SHP77 (cell line): ENCODE measurements around the gene NUTM2D.
"Not testable (repeated sequence)": the region's sequence is repeated elsewhere in the genome, so short reads cannot be mapped to it uniquely, and the experiment has no call there.

Source experiments
- DNase-seq, 2 experiments: peaks; one replicate each; lab custom pipeline; 2025; lab: John Stamatoyannopoulos, UW

Gene NUTM2D

DNA sequence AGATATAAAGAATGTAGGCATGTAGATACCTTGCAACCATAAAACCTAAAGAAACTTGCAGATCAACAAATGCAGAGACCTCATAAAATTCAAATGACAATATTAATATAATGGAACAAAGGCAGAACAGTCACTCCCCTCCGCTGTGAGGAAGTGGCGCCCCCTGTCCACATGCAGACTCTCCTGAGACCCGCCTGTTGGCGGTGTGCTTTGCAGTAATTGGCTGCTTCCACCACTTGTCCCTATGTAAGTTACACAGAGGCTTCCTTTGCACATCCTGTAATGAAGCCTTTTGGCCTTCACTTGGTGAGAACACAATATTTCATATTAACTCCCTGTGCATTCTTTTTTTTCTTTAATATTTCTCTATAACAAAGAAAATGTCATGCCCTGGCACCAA lies 21.6 kb downstream of the NUTM2D start:
- DNase-seq, result not testable (repeated sequence)

DNA sequence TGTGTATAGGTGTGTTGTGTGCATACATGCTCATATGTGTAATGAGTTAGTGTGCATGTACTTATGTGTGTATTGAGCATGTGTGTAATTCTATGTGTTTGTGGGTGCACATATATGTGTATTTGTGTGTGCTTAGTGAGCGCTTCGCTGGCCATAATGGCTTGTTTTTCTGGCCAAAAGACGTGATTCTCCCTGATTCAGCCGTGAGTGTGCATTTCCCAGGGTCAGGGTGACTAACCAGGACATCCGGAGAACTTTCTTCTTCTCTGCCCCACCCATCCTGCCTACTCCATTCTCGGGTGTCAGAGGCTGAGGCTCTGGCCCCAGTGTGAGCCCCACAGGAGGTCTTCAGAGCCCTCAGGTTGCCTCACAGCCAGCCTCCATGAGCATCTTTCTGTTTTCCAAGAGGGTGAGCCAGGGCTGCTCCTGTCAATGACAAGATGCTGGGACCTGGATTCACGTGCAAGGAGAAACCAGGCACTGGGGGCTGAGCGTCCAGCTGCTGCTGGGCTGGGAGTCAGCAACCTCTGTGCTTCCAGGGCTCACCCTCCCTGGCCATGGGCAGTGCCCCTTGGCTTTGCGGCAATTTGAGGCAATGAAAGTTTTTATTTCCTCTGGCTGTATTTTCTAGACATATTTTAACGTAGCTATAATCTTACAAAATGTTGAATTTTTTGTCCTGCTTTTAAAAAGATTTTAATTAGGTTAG lies 25.8 kb downstream of the NUTM2D start:
- DNase-seq, result not testable (repeated sequence)

DNA sequence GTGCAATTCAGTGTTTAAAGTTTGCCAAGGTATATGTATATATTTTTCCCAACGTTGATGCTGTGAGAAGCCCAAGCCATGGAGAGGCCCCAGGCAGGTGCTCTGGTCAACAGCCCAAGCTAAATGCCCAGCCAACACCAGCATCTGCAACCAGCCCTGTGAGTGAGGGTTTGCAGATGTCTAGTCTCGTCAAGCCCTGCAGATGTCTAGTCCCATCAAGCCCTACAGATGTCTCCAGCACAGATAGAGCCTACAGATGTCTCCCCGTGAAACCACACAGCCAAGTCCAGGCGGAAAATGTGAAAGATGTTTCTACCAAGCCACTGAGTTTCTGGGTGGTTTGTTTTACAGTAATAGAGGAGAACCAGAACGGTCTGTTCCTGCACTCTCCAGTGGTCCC lies 26.7 kb downstream of the NUTM2D start:
- DNase-seq, result not testable (repeated sequence)

DNA sequence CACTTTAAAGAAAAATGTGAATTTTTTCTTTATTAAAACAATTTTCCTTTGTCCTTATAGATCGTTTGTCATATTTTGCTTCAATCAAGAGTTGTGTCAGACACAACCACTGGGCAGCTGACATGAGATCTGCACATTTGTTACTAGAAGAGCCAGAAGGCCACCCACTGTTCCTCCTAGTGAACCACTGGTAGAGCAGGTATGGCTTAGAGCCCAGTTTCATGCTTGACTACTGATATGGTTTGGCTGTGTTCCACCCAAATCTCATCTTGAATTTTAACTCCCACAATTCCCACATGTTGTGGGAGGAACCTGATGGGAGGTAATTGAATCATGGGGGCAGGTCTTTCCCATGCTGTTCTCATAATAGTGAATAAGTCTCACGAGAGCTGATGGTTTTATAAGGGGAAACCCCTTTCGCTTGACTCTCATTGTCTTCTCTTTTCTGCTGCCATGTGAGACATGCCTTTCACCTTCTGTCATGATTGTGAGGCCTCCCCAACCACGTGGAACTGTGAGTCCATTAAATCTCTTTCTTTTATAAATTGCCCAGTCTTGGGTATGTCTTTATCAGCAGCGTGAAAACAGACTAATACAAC lies 28.3 kb downstream of the NUTM2D start:
- DNase-seq, result not testable (repeated sequence)

DNA sequence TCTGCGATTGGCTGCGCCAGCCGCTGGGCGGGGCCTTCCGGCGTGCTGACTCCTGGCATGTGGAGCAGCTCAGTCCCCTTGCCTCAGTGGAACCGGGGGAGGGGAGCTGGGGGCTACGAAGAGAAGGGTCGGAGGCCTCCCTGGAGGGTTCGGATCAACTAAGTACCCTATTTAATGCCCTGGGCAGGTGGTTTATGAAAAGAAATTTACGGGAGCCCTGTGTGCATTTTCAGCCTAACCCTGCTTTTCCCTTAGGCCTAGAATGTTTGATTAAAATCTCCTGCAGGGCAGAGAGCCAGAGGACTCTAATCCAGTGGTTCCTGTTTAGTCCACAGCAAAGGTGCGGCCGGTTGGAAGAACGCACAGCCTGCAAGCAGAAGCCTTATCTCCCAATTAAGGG lies 33.8 kb downstream of the NUTM2D start:
- not testable (repeated sequence) for DNase-seq

DNA sequence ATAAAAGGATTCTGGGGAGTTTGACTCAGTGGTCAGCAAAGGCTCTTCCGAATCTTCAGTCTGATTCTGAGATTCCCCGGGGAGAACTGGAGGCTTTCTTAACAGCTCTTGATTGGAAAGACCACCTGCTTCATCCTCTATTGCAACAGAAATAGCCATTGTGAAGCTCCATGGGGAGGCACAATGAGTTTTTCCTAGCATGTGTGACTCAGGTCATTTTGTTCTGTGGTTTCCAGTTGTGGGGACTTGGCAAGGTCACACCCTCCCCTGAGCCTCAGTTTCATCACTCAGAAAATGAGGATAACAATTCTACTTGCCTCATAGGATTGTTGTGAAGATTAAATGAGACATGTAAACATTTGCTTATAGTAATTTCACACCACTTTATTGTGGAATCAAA lies 38.7 kb downstream of the NUTM2D start:
- DNase-seq, result not testable (repeated sequence)

DNA sequence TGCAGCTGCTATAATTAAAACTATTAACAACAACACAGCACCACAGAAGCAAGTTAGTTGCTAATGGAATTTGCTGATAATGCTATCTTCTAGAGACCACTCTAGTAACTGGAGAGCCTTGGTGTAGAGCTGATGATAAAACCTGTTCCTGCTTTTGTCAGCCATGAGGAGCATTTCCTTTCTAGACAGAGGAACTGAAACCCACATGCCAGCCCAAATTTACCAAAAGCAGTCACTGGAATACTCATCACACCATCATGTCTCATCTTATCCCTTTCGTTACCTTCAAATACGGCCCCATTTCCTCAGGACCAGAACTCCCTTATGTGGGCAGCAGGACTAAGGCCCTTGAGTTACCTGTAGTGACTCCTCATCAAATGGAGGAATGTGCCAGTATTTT lies 40.9 kb downstream of the NUTM2D start:
- DNase-seq, result not testable (repeated sequence)

DNA sequence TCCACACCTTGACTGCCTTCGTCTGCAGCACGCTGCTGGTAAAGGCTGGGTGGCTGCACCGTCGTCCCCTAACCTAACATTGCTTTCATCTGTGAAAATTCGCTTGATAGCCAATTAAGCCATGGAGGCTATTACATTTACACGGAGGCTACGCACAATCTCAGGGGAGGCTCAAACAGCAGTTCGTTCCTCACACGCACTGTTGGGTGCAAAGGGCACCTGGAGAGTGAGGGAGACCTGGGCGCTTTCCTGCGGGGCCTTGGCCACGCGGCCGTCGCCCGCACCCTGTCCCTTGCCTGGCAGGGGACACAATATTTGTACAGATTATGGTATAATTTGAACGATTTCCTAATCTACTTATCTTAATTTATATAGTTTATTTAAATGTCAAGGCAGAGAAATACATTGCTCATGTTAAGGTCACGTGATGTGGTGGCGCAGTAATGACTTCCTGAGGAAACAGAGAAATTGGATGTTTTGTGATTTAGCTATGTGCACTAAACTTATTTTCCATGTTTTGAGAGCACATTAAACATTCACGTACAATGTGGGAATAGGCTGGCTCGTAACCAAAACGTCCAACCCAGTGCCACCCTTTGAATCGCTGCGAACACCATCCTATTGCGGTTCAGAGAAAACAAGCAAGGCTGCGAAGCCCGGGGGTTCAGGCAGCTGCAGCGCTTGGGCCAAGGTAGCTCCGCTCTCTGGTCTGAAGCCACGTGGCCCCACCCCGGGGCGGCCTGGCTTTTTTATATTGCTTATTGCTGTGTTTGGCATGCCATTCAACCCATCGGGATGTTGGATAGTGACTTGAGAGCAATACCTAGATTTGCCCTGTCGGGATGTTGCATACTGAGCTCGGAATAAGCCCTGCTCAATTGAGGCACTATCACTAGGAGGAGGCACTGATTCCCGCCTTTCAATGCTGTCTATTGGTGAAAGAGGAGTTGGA lies 50.2 kb downstream of the NUTM2D start:
- not testable (repeated sequence) for DNase-seq

DNA sequence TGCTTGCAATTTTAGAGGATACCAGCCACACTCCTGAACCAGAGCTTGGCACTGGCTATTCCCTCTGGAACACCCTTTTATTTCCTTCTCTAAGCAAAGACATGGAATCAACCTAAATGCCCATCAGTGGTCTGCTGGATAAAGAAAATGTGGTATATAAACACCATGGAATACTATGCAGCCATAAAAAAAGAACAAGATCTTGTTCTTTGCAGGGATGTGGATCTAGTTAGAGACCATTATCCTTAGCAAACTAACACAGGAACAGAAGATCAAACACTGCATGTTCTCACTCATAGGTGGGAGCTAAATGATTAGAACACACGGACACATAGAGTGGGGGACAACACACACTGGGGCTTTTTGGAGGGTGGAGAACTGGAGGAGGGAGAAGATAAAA lies 56.4 kb downstream of the NUTM2D start:
- not testable (repeated sequence) for DNase-seq
